ENCODE measurements around the gene PPARGC1A. TPM values are rescaled to one million over a fixed set of nuclear protein-coding genes. Genes with fewer than 3 reads are reported as not detected.

The PPARGC1A gene
- total RNA-seq, 1 experiment from 2014 or later, result 0.17 TPM

DNA sequence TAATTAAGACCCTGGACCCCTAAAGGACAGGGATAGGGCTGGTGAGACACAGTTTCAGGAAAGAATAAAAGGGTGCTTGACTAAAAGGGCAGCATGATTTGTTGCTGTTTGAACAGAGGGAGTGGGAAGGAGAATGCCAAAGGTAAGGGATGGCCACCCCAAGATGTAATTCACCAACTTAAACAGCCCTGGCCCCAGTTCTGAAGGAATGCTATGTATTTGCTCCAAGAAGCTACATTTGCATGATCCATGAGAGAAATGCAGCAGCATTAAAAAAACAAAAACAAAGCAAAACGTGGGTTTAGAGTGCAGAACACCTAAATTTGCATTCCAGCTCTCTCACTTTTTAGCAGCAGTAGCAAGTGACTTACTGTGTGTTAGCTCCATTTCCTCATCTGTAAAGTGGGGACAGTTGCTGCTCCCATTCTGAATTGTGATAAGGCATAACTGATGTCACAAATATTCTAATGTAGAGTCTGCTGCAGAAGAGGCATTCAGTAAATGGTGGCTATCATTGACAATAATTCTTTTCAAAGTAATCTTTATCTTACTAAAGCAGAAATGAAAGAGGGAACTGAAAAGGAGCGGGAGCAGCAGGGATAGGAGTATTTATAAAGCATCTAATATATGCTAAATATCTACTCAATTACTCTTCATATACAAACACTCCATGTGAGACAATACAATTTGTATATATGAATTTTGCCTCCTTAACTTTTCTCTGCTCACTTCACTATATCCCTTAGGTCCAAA lies 115.8 kb downstream of the PPARGC1A start:
- DNase-seq (ENCODE audit: low read depth), result no peak

- no peak for DNase-seq (ENCODE audit: low read depth)
Observed at GRCh38 chr4:23770011-23770410, 119.8 kb downstream of the PPARGC1A start.

DNA sequence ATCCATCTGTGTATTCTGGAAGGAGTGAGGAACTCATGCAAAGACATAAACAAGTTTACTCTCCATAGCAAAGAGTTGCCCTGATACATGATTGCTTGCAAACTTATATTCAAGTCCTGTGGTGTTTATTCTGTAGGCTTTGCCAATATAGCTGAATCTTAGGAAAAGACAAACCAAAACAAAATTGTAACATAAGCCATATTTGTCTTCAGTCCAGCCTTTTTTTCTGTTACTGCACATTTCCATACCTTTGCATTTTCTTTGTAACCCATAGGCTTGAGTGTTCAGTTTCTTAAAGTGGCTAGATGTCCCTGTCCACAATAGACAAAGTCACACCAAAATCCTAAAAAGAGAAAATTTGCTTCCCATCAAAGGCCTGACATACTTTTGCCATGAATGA lies 120.4 kb downstream of the PPARGC1A start:
- no peak for DNase-seq (ENCODE audit: low read depth)

GRCh38 chr4:23768541-23768940 lies 121.3 kb downstream of the PPARGC1A start:
- no peak for DNase-seq (ENCODE audit: low read depth)

- no peak for DNase-seq (ENCODE audit: low read depth)
Observed at GRCh38 chr4:23766344-23766743, 123.5 kb downstream of the PPARGC1A start.

GRCh38 chr4:23763559-23763958 lies 126.3 kb downstream of the PPARGC1A start:
- no peak for DNase-seq (ENCODE audit: low read depth)

- DNase-seq (ENCODE audit: low read depth), result no peak
Observed at GRCh38 chr4:23762551-23762950, 127.3 kb downstream of the PPARGC1A start.

GRCh38 chr4:23759066-23759465 lies 130.8 kb downstream of the PPARGC1A start:
- no peak for DNase-seq (ENCODE audit: low read depth)

DNA sequence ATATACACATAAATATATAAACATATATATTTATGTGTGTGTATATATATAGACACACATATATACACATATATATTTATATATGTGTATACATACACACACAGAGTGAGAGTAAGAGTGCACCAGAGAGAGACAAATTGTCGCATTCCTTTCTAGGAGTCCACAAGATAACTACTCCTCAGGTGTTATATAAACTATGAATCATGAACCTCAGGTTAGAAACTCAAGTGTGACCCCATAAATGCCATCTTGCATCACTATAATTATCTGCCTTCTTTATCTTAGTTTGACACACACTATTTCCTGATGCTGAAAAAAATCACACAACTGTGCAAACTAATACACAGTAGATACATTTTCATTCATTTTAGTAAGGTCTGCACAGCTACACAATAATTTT lies 135.2 kb downstream of the PPARGC1A start:
- no peak for DNase-seq (ENCODE audit: low read depth)

DNA sequence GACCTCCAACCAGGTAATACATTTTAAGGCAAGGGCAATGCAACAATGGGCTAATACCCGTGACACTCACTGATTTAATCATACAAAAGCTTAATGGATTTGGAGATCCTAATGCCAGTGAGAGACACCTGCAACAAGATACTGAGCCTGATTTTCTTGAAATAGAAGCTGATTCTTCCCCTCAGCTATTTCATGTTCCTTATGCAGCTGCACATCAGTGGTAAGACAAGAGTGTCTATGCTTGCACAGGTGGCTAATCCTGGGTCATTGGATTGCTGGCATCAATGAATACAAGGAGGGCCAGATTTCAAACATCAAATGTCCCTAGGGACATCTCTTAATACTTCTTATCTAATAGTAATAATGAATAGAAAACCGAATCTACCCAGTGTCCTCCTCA lies 139.7 kb downstream of the PPARGC1A start:
- no peak for DNase-seq (ENCODE audit: low read depth)

GRCh38 chr4:23747281-23747735 lies 142.5 kb downstream of the PPARGC1A start:
- no peak for DNase-seq (ENCODE audit: low read depth)

DNA sequence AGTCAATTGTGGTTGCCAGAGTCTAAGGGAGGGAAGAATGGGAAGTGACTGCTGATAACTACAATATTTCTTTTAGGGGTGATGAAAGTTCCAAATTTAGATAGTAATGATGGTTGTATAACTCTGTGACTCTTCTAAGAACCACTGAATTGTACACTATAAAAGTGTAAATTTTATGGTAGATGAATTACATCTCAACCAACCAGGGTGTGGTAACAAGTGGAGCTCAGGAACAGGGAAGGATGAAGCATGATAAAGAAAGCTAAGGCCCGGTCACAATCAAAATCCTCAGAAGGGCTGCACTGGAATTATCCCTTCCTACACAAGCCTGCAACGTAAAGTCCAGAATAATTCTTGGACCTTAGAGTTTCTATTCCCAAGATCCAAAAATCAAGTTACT lies 143.2 kb downstream of the PPARGC1A start:
- DNase-seq (ENCODE audit: low read depth), result no peak

DNA sequence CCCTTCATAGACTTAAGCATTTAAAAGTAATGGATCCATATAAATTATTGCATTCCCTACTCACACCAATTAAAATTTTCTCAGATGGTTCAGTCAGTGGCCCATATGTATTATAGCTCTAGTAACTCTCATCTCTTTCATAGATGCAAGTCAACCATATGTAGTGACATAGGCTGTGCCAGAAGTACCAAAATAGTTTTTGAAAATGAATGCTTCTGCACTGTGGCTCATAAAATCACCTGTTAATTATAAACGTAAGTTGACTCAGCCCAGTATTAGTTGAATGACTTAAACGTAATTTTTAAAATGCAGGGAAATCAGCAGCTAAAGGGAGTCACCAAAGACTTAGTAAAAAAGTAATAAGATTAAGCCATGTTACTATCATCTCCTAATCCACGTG lies 143.8 kb downstream of the PPARGC1A start:
- DNase-seq (ENCODE audit: low read depth), result no peak

GRCh38 chr4:23745377-23745776 lies 144.5 kb downstream of the PPARGC1A start:
- DNase-seq (ENCODE audit: low read depth), result no peak

Measured in Daoy (cell line).